LNCAP (cell line): ENCODE data around the gene ATP5PD.

Experiments used
- TF ChIP-seq, protein P1 (sequence below): fragments of 450-650 bp; IDR thresholded peaks from 2 replicates; pipeline ENCODE4 v1.5.1; 2017; ENCODE audit warnings: mild to moderate bottlenecking

ATP5PD gene

DNA sequence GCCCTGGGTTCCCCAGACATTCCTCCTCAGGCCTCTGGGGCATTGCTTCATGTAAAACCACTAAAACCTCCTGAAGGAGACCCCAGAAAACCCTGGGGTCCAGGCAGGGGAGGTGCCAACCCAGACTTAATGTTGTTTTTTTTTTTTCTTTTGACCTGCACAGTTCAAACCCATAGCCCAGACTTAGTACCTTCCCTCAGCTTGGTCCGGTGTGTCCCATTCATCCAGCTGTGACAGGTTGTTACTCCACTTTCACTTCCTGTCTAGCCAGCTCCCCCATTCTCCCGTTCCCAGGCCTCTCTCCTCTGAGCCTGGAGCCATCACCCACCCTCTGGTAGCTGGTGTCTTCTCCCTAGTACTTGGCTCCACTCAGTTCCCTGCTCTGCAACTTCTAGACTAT, 54.5 kb downstream of the ATP5PD start:
- TF ChIP-seq, protein P1, sequence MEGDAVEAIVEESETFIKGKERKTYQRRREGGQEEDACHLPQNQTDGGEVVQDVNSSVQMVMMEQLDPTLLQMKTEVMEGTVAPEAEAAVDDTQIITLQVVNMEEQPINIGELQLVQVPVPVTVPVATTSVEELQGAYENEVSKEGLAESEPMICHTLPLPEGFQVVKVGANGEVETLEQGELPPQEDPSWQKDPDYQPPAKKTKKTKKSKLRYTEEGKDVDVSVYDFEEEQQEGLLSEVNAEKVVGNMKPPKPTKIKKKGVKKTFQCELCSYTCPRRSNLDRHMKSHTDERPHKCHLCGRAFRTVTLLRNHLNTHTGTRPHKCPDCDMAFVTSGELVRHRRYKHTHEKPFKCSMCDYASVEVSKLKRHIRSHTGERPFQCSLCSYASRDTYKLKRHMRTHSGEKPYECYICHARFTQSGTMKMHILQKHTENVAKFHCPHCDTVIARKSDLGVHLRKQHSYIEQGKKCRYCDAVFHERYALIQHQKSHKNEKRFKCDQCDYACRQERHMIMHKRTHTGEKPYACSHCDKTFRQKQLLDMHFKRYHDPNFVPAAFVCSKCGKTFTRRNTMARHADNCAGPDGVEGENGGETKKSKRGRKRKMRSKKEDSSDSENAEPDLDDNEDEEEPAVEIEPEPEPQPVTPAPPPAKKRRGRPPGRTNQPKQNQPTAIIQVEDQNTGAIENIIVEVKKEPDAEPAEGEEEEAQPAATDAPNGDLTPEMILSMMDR, result no peak

DNA sequence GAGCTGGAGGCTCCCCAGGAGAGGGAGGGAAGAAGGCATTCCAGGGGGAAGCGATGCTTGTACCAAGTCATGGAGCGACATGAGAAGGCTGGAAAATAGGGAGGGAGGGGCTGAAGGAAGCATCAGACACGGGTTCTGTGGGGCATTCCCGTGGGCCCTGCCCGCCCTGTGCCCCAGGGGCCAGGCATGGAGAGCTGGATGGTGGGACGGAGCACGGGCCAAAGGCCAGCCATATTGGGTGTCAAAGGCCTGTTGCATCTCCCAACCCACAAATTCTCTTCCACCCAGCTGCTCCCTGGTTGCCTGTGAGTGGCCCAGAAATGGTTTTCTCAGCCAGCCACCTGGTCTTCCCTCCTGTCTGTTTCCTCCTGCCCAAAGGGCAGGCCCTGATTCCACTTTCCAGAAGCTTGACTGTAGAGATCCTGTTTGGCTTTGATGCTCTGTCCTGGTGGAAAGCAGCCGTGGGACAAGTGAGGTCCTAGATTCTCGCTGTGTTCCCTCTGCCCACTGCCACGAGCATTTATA, 56.1 kb downstream of the ATP5PD start:
- TF ChIP-seq, protein P1, result no peak
